Measurements from ENCODE around the gene DNM3.
"Not testable (repeated sequence)": the region's sequence is repeated elsewhere in the genome, so short reads cannot be mapped to it uniquely, and the experiment has no call there.

The DNM3 gene

GRCh38 chr1:171984850-171985485, 143.7 kb downstream of the DNM3 start:
- DNase-seq, result no peak

GRCh38 chr1:171985639-171986038, 144.3 kb downstream of the DNM3 start:
- no peak for DNase-seq

DNA sequence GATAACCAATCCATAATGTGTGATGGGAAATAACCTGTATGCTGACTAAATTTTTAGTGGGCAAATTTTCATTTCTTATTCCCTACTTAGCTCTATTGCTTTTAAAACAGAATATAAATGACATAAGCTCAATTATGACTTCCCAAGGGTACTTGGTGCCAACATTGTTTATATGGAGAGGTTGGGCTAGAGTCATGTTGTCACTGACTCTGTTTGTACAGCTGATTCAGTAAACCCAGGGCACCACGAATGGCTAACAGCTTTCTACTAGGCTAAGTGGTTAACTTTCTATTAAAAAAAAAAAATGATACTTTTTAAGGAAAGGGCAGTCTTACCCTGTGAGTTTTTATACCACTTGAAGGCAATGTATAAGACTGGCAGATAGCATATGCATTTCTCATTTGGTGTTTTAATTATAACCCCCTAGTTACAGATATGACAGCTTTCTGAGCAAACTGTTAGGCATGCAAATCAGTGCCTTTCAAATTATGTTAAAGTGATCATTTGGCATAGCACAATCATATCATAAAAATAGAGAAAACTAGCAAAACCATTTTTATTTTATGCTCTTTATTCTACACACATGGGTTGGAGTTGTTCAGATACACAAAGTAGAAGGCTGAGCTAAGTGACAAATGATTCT, 147.1 kb downstream of the DNM3 start:
- no peak for DNase-seq

DNA sequence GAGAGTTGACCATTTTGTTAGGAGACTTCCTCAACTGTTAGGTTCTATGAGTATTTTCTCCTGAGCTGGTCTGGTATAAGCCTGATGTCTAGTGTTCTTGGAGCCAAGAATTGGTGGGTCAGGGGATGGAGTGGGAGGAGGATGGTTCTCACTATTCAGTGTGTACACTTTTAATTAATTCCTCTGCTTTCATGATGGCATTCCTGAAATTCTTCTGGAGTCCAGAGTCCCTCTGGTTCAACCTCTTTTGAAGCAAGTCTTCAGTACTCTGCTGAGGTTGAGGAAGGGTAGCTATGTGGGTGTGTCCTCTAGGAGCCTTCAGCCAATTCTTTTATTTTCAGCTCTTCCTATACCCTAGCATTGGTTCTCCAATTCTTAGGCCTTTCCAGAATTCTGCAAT, 149.1 kb downstream of the DNM3 start:
- DNase-seq, result no peak

DNA sequence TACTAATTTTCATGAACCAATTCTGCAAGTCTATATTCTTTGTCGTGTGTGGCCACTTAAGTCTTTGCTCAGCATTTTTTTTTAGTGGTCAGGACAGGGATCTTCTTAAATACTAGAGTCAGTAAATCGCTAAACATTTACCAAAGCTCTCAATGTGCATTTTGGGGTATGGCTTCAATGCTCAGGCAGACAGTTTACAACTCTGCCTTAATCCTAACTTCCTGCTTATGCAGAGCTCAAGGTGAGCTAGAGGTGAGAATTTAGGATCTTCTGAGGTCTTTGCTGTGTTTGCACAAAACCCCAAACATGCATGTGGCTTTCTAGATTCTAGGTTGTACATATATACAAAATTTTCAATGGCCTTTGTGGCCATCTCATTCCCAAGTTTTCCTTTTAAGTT, 153.0 kb downstream of the DNM3 start:
- no peak for DNase-seq

GRCh38 chr1:171995573-171995972, 154.3 kb downstream of the DNM3 start:
- DNase-seq, result no peak

GRCh38 chr1:171997936-171998335, 156.6 kb downstream of the DNM3 start:
- DNase-seq, result no peak

- no peak for DNase-seq
Observed at GRCh38 chr1:171998711-171999110, 157.4 kb downstream of the DNM3 start.

DNA sequence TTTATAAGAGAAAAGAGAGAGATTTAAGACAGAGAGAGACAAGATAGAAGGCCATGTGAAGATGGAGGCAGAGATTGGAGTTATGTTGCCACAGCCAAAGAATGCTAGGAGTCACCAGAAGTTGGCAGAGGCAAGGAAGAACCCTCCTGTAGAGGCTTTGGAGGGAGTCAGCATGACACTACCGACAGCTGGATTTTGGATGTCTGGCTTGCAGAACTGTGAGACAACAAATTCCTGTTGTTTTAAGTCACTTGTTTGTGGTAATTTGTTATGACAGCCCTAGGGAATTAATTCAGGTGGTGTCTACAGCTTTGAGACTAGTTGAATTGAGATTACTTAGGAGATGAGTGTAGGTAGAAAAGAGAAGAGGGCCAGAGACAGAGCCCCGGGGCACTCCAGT, 158.5 kb downstream of the DNM3 start:
- DNase-seq, result no peak

GRCh38 chr1:172001288-172001687, 160.0 kb downstream of the DNM3 start:
- DNase-seq, result no peak

DNA sequence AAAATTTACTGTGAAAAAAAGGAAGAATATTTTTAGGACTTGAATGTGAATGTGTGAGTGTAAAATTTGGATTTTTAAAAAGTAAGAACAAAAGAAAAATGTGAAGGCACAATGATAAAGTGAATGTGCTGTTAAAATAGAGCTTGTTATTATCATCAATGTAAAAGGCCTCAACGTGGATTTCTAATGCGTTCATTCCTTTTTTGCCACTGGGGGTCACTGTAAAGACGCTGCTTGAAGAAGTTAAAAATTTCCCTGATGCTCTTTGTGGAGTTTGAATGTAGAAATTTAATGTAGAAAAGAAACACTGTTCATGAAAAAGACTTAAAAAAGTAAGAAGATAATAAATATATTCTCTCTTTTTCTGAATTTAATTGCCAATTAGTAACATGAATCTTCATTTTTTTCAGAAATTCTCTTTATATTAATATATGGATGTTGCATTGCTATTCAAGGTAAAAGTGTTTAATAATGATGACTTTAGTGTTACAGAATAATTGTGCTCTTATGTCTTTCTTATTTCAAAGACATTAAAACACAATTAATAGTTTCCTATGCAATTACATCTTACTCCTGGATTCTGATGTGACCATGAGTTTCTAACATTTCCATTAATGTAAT, 161.5 kb downstream of the DNM3 start:
- DNase-seq, result peak; percentile 19

GRCh38 chr1:172003766-172004530, 162.7 kb downstream of the DNM3 start:
- no peak for DNase-seq

DNA sequence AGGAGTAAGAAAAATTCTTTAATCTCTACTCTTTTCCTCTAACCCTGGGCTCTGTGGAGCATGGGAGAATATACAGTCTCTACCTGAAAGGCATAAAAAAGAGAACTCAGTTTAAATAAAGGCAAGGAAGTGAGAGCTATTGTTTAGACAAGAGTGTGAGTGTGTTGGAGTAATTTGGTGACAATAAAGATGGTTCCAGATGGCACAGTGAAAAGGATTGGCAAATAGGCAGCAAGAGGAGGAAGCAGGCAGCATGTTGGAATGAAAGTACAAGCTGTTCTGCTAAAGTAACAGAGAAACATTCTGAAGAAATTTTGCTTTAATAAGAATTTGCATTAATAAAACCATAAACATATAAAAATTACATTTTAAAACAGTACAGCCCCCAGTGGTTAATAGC, 163.4 kb downstream of the DNM3 start:
- DNase-seq, result no peak

- no peak for DNase-seq
Observed at GRCh38 chr1:172005856-172006255, 164.6 kb downstream of the DNM3 start.

DNA sequence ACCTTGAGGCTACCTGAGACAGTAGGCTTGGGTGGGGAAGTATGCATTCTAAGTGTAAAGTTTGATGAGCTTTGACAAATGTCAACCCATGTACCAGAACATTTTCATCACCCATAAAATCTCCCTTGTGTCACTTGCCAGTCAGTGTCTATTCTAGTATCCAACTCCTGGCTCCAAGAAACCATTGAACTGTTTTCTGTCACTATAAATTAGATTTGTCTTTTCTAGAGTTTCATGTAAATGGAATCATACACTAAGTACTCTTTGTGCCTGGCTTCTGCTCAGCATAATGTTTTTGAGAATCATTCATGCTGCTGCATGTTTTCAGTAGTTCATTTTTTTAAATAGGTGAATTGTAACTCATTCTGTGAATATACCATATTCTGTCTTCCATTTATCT, 165.4 kb downstream of the DNM3 start:
- no peak for DNase-seq

DNA sequence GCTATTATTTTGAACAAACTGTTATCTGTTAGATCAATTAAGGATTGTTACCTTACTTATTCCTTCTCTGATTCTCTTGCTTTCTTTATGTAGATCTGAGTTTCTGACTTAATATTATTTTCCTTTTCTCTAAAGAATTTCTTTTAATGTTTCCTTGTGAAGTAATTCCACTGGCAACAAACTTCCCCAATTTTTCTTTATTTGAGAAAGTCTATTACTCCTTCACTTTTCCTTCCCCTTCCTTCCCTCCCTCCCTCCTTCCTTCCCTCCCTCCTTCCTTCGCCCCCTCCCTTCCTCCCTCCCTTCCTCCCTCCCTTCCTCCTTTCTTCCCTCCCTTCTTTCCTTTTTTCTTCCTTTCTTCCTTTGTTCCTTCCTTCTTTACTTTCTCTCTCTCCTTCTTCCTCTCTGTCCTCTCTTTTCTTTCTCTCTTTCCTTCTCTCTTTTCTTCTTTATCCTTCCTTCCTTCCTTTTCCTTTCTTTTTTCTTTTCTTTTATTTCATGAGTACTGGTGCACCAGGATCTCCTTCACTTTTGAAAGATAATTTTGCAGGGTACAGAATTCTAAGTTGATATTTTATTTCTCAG, 177.5 kb downstream of the DNM3 start:
- DNase-seq, result no peak

DNA sequence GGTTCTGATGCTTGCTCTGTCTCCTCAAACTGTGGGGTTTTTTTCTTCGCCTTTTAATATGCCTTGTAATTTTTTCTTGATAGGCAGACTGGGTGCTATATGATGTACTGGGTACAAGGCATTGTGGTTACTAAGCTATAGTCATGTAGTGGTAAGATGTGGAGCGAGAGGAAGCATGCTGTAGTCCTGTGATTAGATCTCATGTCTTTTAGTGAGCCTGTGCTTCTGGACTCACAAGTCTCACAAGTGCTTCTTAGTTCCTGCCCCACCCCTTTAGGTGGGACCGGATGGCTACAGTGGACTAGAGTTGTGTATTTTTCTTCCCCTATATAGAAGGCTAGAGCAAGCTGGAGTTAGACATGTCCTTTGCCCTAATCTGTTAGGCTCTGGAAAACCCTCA, 178.7 kb downstream of the DNM3 start:
- no peak for DNase-seq

- no peak for DNase-seq
Observed at GRCh38 chr1:172024516-172024915, 183.2 kb downstream of the DNM3 start.

DNA sequence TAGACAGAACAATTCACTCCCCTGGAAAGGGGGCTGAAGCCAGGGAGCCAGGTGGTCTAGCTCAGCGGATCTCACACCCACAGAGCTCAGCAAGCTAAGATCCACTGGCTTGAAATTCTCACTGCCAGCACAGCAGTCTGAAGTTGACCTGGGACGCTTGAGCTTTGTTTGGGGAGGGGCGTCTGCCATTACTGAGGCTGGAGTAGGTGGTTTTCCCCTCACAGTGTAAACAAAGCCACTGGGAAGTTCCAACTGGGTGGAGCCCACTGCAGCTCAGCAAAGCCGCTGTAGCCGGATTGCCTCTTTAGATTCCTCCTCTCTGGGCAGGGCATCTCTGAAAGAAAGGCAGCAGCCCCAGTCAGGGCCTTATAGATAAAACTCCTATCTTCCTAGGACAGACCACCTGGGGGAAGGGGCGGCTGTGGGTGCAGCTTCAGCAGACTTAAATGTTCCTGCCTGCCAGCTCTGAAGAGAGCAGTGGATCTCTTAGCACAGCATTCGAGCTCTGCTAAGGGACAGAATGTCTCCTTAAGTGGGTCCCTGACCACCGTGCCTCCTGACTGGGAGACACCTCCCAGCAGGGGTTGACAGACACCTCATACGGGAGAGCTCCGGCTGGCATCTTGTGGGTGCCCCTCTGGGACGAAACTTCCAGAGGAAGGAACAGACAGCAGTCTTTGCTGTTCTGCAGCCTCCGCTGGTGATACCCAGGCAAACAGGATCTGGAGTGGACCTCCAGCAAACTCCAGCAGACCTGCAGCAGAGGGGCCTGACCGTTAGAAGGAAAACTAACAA, 183.8 kb downstream of the DNM3 start:
- DNase-seq, result not testable (repeated sequence)

- DNase-seq, result no peak
Observed at GRCh38 chr1:172040466-172040865, 199.2 kb downstream of the DNM3 start.

DNA sequence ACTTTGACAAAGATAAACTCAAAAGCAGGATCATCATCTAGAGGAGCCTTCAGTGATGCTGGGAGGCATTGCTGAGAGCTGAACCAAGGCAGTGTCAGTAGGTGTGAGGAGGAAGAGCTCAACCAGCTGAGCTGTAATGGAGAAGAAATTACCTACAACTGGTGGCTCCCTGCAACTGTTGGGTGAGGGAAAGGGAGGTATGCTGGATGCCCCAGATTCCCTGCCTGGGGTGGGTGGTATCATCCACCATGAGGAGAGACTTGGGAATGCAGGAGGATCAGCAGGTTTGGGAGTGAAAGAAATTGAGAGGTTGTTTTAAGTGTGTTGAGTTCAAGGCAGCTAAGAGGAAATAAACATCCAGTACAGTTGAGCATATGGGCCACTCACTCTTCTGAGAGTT, 199.8 kb downstream of the DNM3 start:
- DNase-seq, result no peak

GRCh38 chr1:172041742-172042141, 200.4 kb downstream of the DNM3 start:
- DNase-seq, result no peak

DNA sequence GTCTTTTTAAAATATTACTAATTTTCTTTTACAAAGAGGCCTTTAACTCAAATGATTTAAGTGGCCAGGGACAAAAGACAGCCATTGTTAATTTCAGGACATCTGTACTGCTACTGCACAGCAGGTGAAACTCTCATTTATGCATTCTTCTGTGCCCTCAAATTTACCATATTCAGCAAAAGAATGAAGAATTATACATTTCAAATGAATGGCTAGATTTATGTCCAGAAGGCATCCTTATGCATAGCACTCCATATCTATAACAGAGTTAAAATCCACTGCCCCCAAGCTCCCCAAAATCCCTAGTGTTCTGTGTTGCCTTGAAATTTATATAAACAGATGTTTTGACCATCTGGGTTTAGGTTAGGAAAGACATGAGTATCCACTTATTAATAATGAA, 202.6 kb downstream of the DNM3 start:
- no peak for DNase-seq

Measured in stimulated activated CD4-positive, alpha-beta T cell treated with anti-CD3 and anti-CD28 coated beads, Interleukin-15, amount 100 ng/mL, for 24 hours (primary cell).